Gastroesophageal sphincter (tissue), 4 donors: Measurements from ENCODE around the gene PCP2. TPM values are rescaled to one million over a fixed set of nuclear protein-coding genes. Genes with fewer than 3 reads are reported as not detected.
A peak's percentile ranks its signal among the peaks of the same experiment; 100 is the strongest.

Experiments
- ATAC-seq: fragments of 150-250 bp; one replicate; pipeline ENCODE4 v1.9.1; 2016; ENCODE audit warnings: mild to moderate bottlenecking, moderate library complexity
- H3K27ac ChIP-seq, 4 donors: fragments of 200-600 bp; sonication (generic) in 3 of 4; 1 replicate in 3 of 4; 2 replicates in 1 of 4; pipeline ENCODE4 v1.5.1; 2016 to 2019
- H3K27me3 ChIP-seq: fragments of 200-600 bp; sonication (generic); one replicate; pipeline ENCODE4 v1.5.1; 2019
- H3K36me3 ChIP-seq, 2 donors: fragments of 200-600 bp; sonication (generic); one replicate each; pipeline ENCODE4 v1.5.1; 2019; ENCODE audit warnings: control low read depth in 1 of 2
- H3K4me1 ChIP-seq, 3 donors: fragments of 200-600 bp; sonication (generic); 1 replicate in 2 of 3; 2 replicates in 1 of 3; pipeline ENCODE4 v1.5.1; 2016 to 2019; ENCODE audit warnings: control low read depth in 2 of 3
- H3K4me3 ChIP-seq, 2 donors: fragments of 200-600 bp; sonication (generic); one replicate each; pipeline ENCODE4 v1.5.1; 2019; ENCODE audit warnings: mild to moderate bottlenecking in 1 of 2, moderate library complexity in 1 of 2
- H3K9me3 ChIP-seq, 3 donors: fragments of 200-600 bp; sonication (generic); one replicate each; pipeline ENCODE4 v1.5.1; 2017 to 2019; ENCODE audit warnings: control low read depth in 2 of 3
- EP300 ChIP-seq: sonication (generic); formaldehyde crosslinking; IDR thresholded peaks from one replicate; pipeline ENCODE4 v1.6.1; 2017; ENCODE audit warnings: antibody characterized with exemption, mild to moderate bottlenecking
- POLR2A ChIP-seq, 2 donors: fragments of 450-650 bp; IDR thresholded peaks; one replicate each; pipeline ENCODE4 v1.6.1; 2017; ENCODE audit warnings: antibody characterized with exemption in 2 of 2, mild to moderate bottlenecking in 2 of 2, moderate library complexity in 1 of 2
- POLR2AphosphoS5 ChIP-seq: sonication (generic); formaldehyde crosslinking; IDR thresholded peaks from one replicate; pipeline ENCODE4 v1.6.1; 2017; ENCODE audit warnings: antibody characterized with exemption
- WGBS, 2 donors: methylation state at CpG; one replicate each; pipeline ENCODE4 v1.1.5; 2018; ENCODE audit warnings: low coverage in 1 of 2; 5-methylcytosine and 5-hydroxymethylcytosine counted together
- total RNA-seq, 4 donors: library from RNA; depleted of rRNA; stranded (reverse); fragments of >200 nt; gene quantifications; one replicate each; pipeline ENCODE4 v1.1.0, GENCODE V29; 2016
- TF ChIP-seq, protein P1 (sequence below), 4 experiments: fragments of 200-600 bp in 2 of 4; fragments of 450-650 bp in 2 of 4; sonication (generic) in 1 of 4; IDR thresholded peaks; one replicate each; pipeline ENCODE4 v1.5.1; 2017 to 2019; ENCODE audit warnings: antibody characterized with exemption in 4 of 4, mild to moderate bottlenecking in 2 of 4, moderate library complexity in 2 of 4

Gene PCP2
- total RNA-seq, 4 donors from 2014 or later = not detected

GRCh38 chr19:7596211-7596937, 37.1 kb downstream of the PCP2 start:
- Histone ChIP-seq H3K27ac (no peak overlapping the region), H3K36me3 (no peaks in the 10 kb centered on the region), H3K27me3 (peaks cover 98% of the 10 kb centered on the region), H3K9me3 (no peaks in the 10 kb centered on the region), H3K4me1 (peaks cover 0 to 17% (median 0%) of the 10 kb centered on the region in 3 donors), H3K4me3 (peak overlapping the region in 1 of 2 donors; percentile 42)
- TF ChIP-seq POLR2A (IDR thresholded peaks at IDR 0.05) = no peak
- no peak for TF ChIP-seq EP300
- no peak for TF ChIP-seq POLR2AphosphoS5
- TF ChIP-seq, protein P1, sequence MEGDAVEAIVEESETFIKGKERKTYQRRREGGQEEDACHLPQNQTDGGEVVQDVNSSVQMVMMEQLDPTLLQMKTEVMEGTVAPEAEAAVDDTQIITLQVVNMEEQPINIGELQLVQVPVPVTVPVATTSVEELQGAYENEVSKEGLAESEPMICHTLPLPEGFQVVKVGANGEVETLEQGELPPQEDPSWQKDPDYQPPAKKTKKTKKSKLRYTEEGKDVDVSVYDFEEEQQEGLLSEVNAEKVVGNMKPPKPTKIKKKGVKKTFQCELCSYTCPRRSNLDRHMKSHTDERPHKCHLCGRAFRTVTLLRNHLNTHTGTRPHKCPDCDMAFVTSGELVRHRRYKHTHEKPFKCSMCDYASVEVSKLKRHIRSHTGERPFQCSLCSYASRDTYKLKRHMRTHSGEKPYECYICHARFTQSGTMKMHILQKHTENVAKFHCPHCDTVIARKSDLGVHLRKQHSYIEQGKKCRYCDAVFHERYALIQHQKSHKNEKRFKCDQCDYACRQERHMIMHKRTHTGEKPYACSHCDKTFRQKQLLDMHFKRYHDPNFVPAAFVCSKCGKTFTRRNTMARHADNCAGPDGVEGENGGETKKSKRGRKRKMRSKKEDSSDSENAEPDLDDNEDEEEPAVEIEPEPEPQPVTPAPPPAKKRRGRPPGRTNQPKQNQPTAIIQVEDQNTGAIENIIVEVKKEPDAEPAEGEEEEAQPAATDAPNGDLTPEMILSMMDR (IDR thresholded peaks at IDR 0.05) = no peak
- ATAC-seq = no peak
- WGBS, 2 donors = 10% methylated on average over 2 of the region's 70 CpGs; no CpG with 5 or more reads in 1 of the 2 donors

DNA sequence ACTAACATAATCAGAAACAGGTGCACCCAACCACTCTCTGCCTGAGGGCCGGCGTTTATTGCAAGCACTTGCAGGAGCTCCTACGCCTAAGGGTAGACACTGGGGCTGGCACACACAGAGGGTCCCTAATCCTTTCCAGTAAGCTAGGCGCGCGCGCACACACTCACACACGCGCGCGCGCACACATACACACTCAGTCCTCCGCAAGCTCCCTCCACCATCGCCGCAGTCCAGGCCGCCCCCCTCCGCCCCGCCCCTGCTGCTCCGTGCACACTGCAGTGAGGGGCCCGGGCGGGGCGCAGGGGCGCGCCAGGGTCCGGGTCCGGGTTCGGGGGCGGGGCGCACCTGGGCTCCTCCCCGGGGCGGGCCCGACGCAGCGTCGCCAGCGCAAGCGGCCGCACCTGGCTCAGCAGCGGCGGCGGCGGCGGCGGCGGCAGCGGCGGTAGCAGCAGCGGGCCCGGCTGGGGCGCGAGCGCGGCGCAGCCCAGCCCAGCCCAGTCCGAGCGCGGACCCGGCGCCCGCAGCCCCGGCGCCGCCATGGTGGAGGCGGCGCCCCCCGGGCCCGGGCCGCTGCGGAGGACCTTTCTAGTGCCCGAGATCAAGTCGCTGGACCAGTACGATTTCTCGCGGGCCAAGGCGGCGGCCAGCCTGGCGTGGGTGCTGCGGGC, 37.9 kb downstream of the PCP2 start, which contains the start of gene CAMSAP3:
Gene CAMSAP3 (plus strand): TSS at position 398 of the 668 bp plus-strand sequence. CDS start 140 bp downstream, at position 538.
- H3K36me3 ChIP-seq = no peaks in the 10 kb centered on the region
- peaks cover 0 to 17% (median 0%) of the 10 kb centered on the region in 3 donors for H3K4me1 ChIP-seq
- WGBS, 2 donors = no CpG with 5 or more reads among the region's 78 CpGs
- H3K9me3 ChIP-seq = no peaks in the 10 kb centered on the region
- peak within 1 kb of the TSS in 1 of 2 donors; percentile 42 for H3K4me3 ChIP-seq
- TF ChIP-seq, protein P1 (IDR thresholded peaks at IDR 0.05) = no peak
- TF ChIP-seq POLR2A (IDR thresholded peaks at IDR 0.05) (no peak), EP300 (no peak), POLR2AphosphoS5 (no peak)
- no peak within 1 kb of the TSS for H3K27ac ChIP-seq
- peaks cover 98% of the 10 kb centered on the region for H3K27me3 ChIP-seq
- peak; percentile 19 for ATAC-seq

DNA sequence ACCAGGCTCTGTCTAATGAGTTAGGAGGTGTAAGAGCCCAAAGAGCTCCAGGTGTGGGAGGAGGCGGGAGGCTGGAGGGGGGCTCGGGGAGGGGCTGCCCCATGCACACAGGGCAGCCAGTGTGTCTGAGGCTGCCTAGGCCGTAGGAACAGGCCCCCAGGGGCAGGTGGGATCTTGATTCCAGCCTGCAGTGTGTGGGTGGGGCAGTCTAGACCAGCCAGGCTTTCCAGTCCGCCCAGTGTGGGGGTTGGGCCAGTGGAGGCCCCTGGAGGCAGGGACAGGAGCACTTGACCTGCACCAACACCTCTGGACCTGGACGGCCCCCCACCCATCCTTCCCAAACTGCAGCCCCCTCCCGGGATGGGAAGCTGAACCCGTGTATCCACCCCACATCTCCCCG, 43.3 kb downstream of the PCP2 start:
- no peak for ATAC-seq
- Histone ChIP-seq H3K27ac (no peak overlapping the region), H3K9me3 (no peaks in the 10 kb centered on the region), H3K4me1 (peaks cover 0 to 2% (median 0%) of the 10 kb centered on the region in 3 donors), H3K4me3 (no peak overlapping the region), H3K27me3 (peaks cover 53% of the 10 kb centered on the region), H3K36me3 (no peaks in the 10 kb centered on the region)
- WGBS, 2 donors = 50% methylated on average over 2 of the region's 8 CpGs; no CpG with 5 or more reads in 1 of the 2 donors
- TF ChIP-seq, protein P1 (IDR thresholded peaks at IDR 0.05) = no peak
- TF ChIP-seq POLR2A (IDR thresholded peaks at IDR 0.05) (no peak), EP300 (no peak), POLR2AphosphoS5 (no peak)

- ATAC-seq = no peak
- Histone ChIP-seq H3K27me3 (peaks cover 48% of the 10 kb centered on the region), H3K4me3 (no peak overlapping the region), H3K4me1 (no peaks in the 10 kb centered on the region), H3K27ac (no peak overlapping the region), H3K36me3 (no peaks in the 10 kb centered on the region), H3K9me3 (no peaks in the 10 kb centered on the region)
- 74 to 86% methylated on average over 5 to 6 of the region's 7 CpGs for WGBS, 2 donors
- TF ChIP-seq EP300 (no peak), POLR2AphosphoS5 (no peak), POLR2A (IDR thresholded peaks at IDR 0.05) (no peak)
- TF ChIP-seq, protein P1 (IDR thresholded peaks at IDR 0.05) = no peak
Measured at GRCh38 chr19:7589822-7590221, 43.7 kb downstream of the PCP2 start.
